Endothelial cell of umbilical vein (primary cell): ENCODE data around the gene DGLUCY. TPM values are rescaled to one million over a fixed set of nuclear protein-coding genes. Genes with fewer than 3 reads are reported as not detected.
"Not testable (repeated sequence)": the region's sequence is repeated elsewhere in the genome, so short reads cannot be mapped to it uniquely, and the experiment has no call there.

ENCODE experiments used
- BruUV-seq: library from RNA; stranded (reverse); fragments of 400-500 nt; replicated peaks from 2 replicates; lab custom pipeline; 2021; lab: Mats Ljungman, UMichigan
- CTCF ChIA-PET: fragments of 300-600, 350-600 bp; sonication (Branson Sonifier 250); formaldehyde crosslinking; loops from one replicate; lab custom pipeline; 2021; ENCODE audit warnings: antibody characterized with exemption, inconsistent platforms; lab: Charles Lee
- POLR2A ChIA-PET: fragments of 300-600, 350-600 bp; sonication (Branson Sonifier 250); formaldehyde crosslinking; loops from one replicate; lab custom pipeline; 2021; ENCODE audit warnings: antibody characterized with exemption, inconsistent platforms; lab: Charles Lee
- DNase-seq: peaks from one replicate; pipeline ENCODE4 v3.0.0-alpha.2; 2011; ENCODE audit warnings: low read depth, low spot score
- FAIRE-seq: peaks from 2 replicates; lab custom pipeline; 2011; peaks lifted over from hg19 to GRCh38; lab: Jason Lieb, UNC
- H2AFZ ChIP-seq: 2 replicates; pipeline ENCODE4 v1.6.0; 2012; ENCODE audit warnings: low read depth, low read length, control low read depth, inconsistent platforms
- H3K27ac ChIP-seq: 2 replicates; pipeline ENCODE4 v1.5.1; 2011; ENCODE audit warnings: low read depth, mild to moderate bottlenecking, control low read depth, low read length, moderate library complexity; ENCODE audit not compliant: insufficient read depth
- H3K27me3 ChIP-seq, 2 experiments: 2 replicates each; pipeline versions ENCODE4 v1.6.0 to v1.6.1; 2011; ENCODE audit warnings: low read length in 2 of 2, mixed read lengths in 1 of 2; ENCODE audit not compliant: control insufficient read depth in 2 of 2, insufficient read depth in 2 of 2
- H3K36me3 ChIP-seq, 2 experiments: 2 replicates in 1 of 2; 3 replicates in 1 of 2; pipeline ENCODE4 v1.5.1; 2011; ENCODE audit warnings: low read length in 2 of 2, mild to moderate bottlenecking in 1 of 2, moderate library complexity in 1 of 2; ENCODE audit not compliant: control insufficient read depth in 2 of 2, insufficient read depth in 2 of 2; ENCODE audit errors: extremely low read depth in 1 of 2
- H3K4me1 ChIP-seq: 3 replicates; pipeline ENCODE4 v1.5.1; 2011; ENCODE audit warnings: mild to moderate bottlenecking, low read length; ENCODE audit not compliant: control insufficient read depth, insufficient read depth; ENCODE audit errors: extremely low read depth
- H3K4me2 ChIP-seq: 2 replicates; pipeline ENCODE4 v1.6.1; 2011; ENCODE audit warnings: low read length, control low read depth, mixed read lengths; ENCODE audit not compliant: insufficient read depth
- H3K4me3 ChIP-seq, 3 experiments: fragments of 200-600 bp in 1 of 3; sonication (generic), shearing (Covaris generic) in 1 of 3; replicated peaks in 1 of 3; 2 replicates each; pipeline ENCODE4 v1.5.1; 2011 to 2016; ENCODE audit warnings: control low read depth in 3 of 3, low read length in 3 of 3, mild to moderate bottlenecking in 2 of 3, inconsistent platforms in 1 of 3, low read depth in 1 of 3, moderate library complexity in 1 of 3; ENCODE audit not compliant: insufficient read depth in 1 of 3
- H3K79me2 ChIP-seq: 2 replicates; pipeline ENCODE4 v1.6.0; 2012; ENCODE audit warnings: low read length, inconsistent platforms; ENCODE audit not compliant: control insufficient read depth, insufficient read depth
- H3K9ac ChIP-seq: replicated peaks from 2 replicates; pipeline ENCODE3; 2011; ENCODE audit warnings: low read length, control low read depth; ENCODE audit not compliant: insufficient read depth; ENCODE audit errors: extremely low read depth
- H3K9me1 ChIP-seq: replicated peaks from 3 replicates; pipeline ENCODE4 v1.6.0; 2011; ENCODE audit warnings: mild to moderate bottlenecking, low read length; ENCODE audit not compliant: control insufficient read depth, insufficient read depth; ENCODE audit errors: extremely low read depth
- H3K9me3 ChIP-seq: replicated peaks from 2 replicates; pipeline ENCODE4 v1.5.1; 2012; ENCODE audit warnings: low read length, inconsistent platforms; ENCODE audit not compliant: control insufficient read depth, insufficient read depth
- H4K20me1 ChIP-seq: replicated peaks from 2 replicates; pipeline ENCODE3; 2011; ENCODE audit warnings: mild to moderate bottlenecking, low read length; ENCODE audit not compliant: control insufficient read depth, insufficient read depth; ENCODE audit errors: extremely low read depth
- CTCF ChIP-seq, 2 donors: IDR thresholded peaks; 1 replicate in 1 of 2; 2 replicates in 1 of 2; pipeline ENCODE4 v1.5.1; 2011; ENCODE audit warnings: low read length in 2 of 2, mild to moderate bottlenecking in 2 of 2, moderate library complexity in 2 of 2, control low read depth in 1 of 2, inconsistent platforms in 1 of 2, low read depth in 1 of 2; ENCODE audit not compliant: insufficient read depth in 1 of 2; ENCODE audit errors: extremely low read depth in 1 of 2
- EZH2 ChIP-seq: IDR thresholded peaks from 2 replicates; pipeline ENCODE4 v1.6.1; 2012; ENCODE audit warnings: borderline replicate concordance, low read depth, mild to moderate bottlenecking, moderate library complexity, low read length, inconsistent platforms; ENCODE audit not compliant: severe bottlenecking
- FOS ChIP-seq: IDR thresholded peaks from 2 replicates; pipeline ENCODE4 v1.6.1; 2011; ENCODE audit warnings: mild to moderate bottlenecking, low read length, moderate library complexity, borderline replicate concordance; ENCODE audit not compliant: insufficient read depth
- GATA2 ChIP-seq: IDR thresholded peaks from 2 replicates; pipeline ENCODE4 v1.7.0; 2011; ENCODE audit warnings: low read depth, mild to moderate bottlenecking, moderate library complexity, mixed read lengths, low read length; ENCODE audit not compliant: insufficient read length, insufficient read depth
- JUN ChIP-seq: IDR thresholded peaks from 2 replicates; pipeline ENCODE4 v1.6.1; 2011; ENCODE audit warnings: borderline replicate concordance, low read depth; ENCODE audit not compliant: insufficient read length, insufficient read depth
- MAX ChIP-seq: IDR thresholded peaks from 2 replicates; pipeline ENCODE4 v1.6.1; 2011; ENCODE audit not compliant: insufficient read depth, insufficient read length
- MYC ChIP-seq: IDR thresholded peaks from one replicate; pipeline ENCODE4 v1.6.1; 2011; ENCODE audit warnings: mild to moderate bottlenecking, low read depth, low read length
- POLR2A ChIP-seq: IDR thresholded peaks from 2 replicates; pipeline ENCODE4 v1.6.1; 2012; ENCODE audit warnings: low read depth, mild to moderate bottlenecking, control low read depth, low read length
- POLR2AphosphoS5 ChIP-seq: IDR thresholded peaks from 2 replicates; pipeline ENCODE4 v1.6.1; 2012; ENCODE audit warnings: low read depth, mild to moderate bottlenecking, control low read depth, low read length, moderate library complexity; ENCODE audit not compliant: insufficient read depth
- dilution Hi-C: fragments of 300-500 bp; cut with MboI; formaldehyde crosslinking; loops from one replicate; pipeline ENCODE4 v1.15.0; 2019; ENCODE audit warnings: low sequenced_read_pairs; ENCODE audit not compliant: extremely low pct_ligation_motif_present
- intact Hi-C: fragments of 100-400 bp; cut with micrococcal nuclease; formaldehyde crosslinking; loops from one replicate; pipeline ENCODE4 v1.10.0; 2022
- polyA plus RNA-seq, 4 experiments: library from polyadenylated mRNA; depleted of rRNA in 3 of 4; stranded (reverse) in 3 of 4; unstranded in 1 of 4; fragments of >200 nt; gene quantifications; 2 replicates each; pipeline versions ENCODE4 v1.2.1 to v1.2.3, GENCODE V29; 2011 to 2012; ENCODE audit warnings: missing spikeins in 1 of 4
- total RNA-seq: library from RNA; stranded (reverse); gene quantifications from 2 replicates; pipeline ENCODE4 v1.2.3, GENCODE V29; 2021

The DGLUCY gene
- total and polyA plus RNA-seq, 2 donors (not counting 3 experiments of a cell fraction or from before 2014, with no cell fraction given): 40.9 to 65.6 TPM

- BruUV-seq: no TSS peak
- H3K4me2 ChIP-seq: no peak overlapping the region
- POLR2A ChIA-PET: no interaction called here
- H3K4me1 ChIP-seq: no peaks in the 10 kb centered on the region
- DNase-seq (no peak), FAIRE-seq (no peak)
- H3K9me3 ChIP-seq: no peaks in the 10 kb centered on the region
- no peak overlapping the region for H3K27ac ChIP-seq
- H3K9me1 ChIP-seq: no peaks in the 10 kb centered on the region
- H3K4me3 ChIP-seq: no peak overlapping the region
- peaks cover 0 to 3% of the 10 kb centered on the region in 2 experiments for H3K27me3 ChIP-seq
- H4K20me1 ChIP-seq: no peaks in the 10 kb centered on the region
- no peaks in the 10 kb centered on the region for H3K79me2 ChIP-seq
- H2AFZ ChIP-seq: no peak overlapping the region
- H3K9ac ChIP-seq: no peak overlapping the region
- dilution Hi-C loops (no loop called here), intact Hi-C loops (no loop called here)
- CTCF ChIA-PET: no interaction called here
- H3K36me3 ChIP-seq: no peaks in the 10 kb centered on the region
- no peak for TF ChIP-seq MAX
- TF ChIP-seq JUN: no peak
- TF ChIP-seq MYC: no peak
- no peak for TF ChIP-seq GATA2
- TF ChIP-seq POLR2A: no peak
- TF ChIP-seq FOS: no peak
- TF ChIP-seq CTCF (IDR thresholded peaks at IDR 0.05; ENCODE audit: extremely low read depth in 1 of 2, insufficient read depth in 1 of 2, low read depth in 1 of 2, low read length in 2 of 2): no peak
- TF ChIP-seq EZH2: no peak
- no peak for TF ChIP-seq POLR2AphosphoS5
Measured at GRCh38 chr14:91084516-91084915, 29.4 kb upstream of the DGLUCY start.

GRCh38 chr14:91087470-91087869 is 26.4 kb upstream of the DGLUCY start:
- H4K20me1 ChIP-seq, H3K4me2 ChIP-seq, intact Hi-C loops, H3K4me3 ChIP-seq, DNase-seq, H3K4me1 ChIP-seq, H3K36me3 ChIP-seq, H3K27me3 ChIP-seq, BruUV-seq, POLR2A ChIA-PET, H3K9me1 ChIP-seq, H3K9ac ChIP-seq, H3K79me2 ChIP-seq, H3K27ac ChIP-seq, H3K9me3 ChIP-seq, FAIRE-seq, H2AFZ ChIP-seq, dilution Hi-C loops: not testable (repeated sequence)
- CTCF ChIA-PET: interaction anchor here (1.1 kb wide), 1 partner anchor 87 kb away, joined by 3 read pairs; no protein-coding TSS in a partner anchor
